Heart left ventricle (tissue), 13 donors: ENCODE measurements around the gene HDAC5.
A peak's percentile ranks its signal among the peaks of the same experiment; 100 is the strongest.

Source experiments
- CTCF ChIP-seq, 12 donors: fragments of 200-600 bp; sonication (generic) in 4 of 12; IDR thresholded peaks; one replicate each; pipeline versions ENCODE4 v1.5.0 to v1.8.0; 2018 to 2022; ENCODE audit warnings: antibody characterized with exemption in 12 of 12, mild to moderate bottlenecking in 5 of 12
- POLR2A ChIP-seq, 2 donors: fragments of 450-650 bp; IDR thresholded peaks; one replicate each; pipeline ENCODE4 v1.6.1; 2017; ENCODE audit warnings: antibody characterized with exemption in 2 of 2, mild to moderate bottlenecking in 2 of 2, moderate library complexity in 2 of 2
- donor health status: ischemic (EF 13 %, LVEDD 7.1; RV severe dilation, severe dysfunction).
- donor health status: DM: no; HTN: yes; CAD: no.
- donor health status: DM: no; HTN: no; CAD: no.
- donor health status: ischemic (EF 25% LVEDD 6.9; RV normal size, moderate dysfunction).
- donor health status: ischemic (EF 25% LVEDD 5.7; RV mildly dilated, moderate dysfunction).
- donor health status: ischemic (EF 35%, LVEDD 5.7; RV mildly dilated, moderate dysfunction).
- donor health status: nonischemic (EF 11% LVEDD 7.7; RV severe dilation, severe dysfunction).
- donor health status: DM: yes; HTN: yes; CAD: no.
- donor health status: PGD.
- donor health status: ischemic (EF 29% LVEDD 5.4; RV normal size, mild dysfunction).
- donor health status: nonischemic (EF 23%, LVEDD 6.1; RV moderate dilation, normal function).

DNA sequence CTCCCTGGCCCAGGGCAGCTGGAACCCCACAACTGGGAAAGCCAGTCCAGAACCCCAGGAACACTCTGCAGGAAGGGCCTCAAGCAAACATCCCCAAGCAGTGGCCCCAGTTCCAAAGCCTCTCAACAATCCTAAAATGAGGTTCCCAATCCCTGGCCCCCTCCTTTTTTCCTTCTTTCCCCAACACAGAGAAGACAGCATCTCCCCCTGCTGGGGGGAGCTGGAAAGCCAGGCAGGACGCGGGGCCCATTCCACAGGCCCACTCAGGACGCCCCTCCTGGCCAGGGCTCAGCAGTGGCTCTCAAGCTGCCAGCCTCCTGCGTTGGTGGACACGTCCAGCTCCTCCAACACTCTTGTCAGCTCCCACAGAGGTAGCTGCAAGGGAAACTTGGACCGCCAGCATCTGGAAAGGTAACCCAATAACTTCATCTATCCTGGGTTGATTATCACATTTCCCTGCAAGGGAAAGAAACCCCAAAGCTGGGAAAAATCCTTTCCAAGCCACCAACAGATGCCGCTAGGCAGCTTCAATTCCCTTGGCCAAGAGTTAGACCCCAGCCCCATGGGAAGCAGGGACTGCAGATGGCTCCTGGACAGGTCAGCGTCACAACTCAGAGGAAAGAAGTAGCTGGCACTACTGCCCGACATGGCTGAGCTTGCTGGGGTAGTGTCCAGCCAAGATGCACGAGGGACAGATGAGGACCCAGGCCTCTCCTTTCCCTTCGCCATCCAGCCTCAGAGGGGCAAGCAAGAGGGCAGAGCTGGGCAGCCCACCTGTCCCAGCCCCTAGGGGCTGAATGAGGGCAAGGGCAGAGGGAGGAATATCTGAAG lies 7.6 kb downstream of the HDAC5 start:
- TF ChIP-seq CTCF (IDR thresholded peaks at IDR 0.05), result peak; percentile 53 to 83 (median 73)
- no peak for TF ChIP-seq POLR2A (IDR thresholded peaks at IDR 0.05)
